ENCODE measurements around the gene CD8B.

DNA sequence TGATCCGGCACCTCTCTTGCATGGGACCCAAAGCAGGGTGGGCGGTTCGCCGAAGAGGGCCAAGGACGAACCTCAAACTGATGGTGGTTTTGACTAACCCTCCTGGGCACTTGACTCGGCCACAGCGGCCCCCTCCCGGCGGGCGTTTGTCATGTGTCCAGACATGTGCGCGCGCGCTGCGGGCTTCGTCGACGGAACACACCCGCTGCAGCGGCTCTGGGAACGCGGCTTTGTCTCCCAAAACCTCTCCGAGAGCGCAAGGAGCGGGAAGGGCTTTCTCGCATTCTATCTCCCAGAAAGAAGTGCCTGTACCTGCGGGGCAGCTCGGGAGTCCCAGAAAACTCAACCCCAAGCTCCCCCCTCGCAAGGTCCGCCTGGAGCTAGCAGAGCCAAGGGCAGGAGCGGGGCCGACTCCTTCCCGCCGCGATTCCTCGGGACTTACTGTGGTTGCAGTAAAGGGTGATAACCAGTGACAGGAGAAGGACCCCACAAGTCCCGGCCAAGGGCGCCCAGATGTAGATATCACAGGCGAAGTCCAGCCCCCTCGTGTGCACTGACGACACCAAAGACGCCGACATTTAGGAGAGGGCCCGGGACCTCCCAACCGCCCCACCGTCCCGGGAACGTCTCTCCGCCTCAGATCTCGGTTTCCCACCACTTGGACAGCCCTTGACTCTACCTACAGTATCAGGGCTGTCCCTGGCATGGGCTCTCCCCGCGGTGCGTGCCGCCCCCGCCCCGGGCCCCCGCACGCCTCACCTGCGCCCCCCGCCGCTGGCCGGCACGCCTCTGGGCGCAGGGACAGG is 72.6 kb downstream of the CD8B start:
- TF ChIP-seq, protein P1, sequence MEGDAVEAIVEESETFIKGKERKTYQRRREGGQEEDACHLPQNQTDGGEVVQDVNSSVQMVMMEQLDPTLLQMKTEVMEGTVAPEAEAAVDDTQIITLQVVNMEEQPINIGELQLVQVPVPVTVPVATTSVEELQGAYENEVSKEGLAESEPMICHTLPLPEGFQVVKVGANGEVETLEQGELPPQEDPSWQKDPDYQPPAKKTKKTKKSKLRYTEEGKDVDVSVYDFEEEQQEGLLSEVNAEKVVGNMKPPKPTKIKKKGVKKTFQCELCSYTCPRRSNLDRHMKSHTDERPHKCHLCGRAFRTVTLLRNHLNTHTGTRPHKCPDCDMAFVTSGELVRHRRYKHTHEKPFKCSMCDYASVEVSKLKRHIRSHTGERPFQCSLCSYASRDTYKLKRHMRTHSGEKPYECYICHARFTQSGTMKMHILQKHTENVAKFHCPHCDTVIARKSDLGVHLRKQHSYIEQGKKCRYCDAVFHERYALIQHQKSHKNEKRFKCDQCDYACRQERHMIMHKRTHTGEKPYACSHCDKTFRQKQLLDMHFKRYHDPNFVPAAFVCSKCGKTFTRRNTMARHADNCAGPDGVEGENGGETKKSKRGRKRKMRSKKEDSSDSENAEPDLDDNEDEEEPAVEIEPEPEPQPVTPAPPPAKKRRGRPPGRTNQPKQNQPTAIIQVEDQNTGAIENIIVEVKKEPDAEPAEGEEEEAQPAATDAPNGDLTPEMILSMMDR (conservative IDR thresholded peaks at IDR 0.05 in 1 of 2, IDR thresholded peaks at IDR 0.05 in 1 of 2; ENCODE audit: low read depth in 1 of 2, low read length in 2 of 2) = no peak
- TF ChIP-seq EZH2 (IDR thresholded peaks at IDR 0.05; ENCODE audit: low read length, missing control alignments) = peak; percentile 50
